K562 (cell line): ENCODE data around the gene CDH20. TPM values are rescaled to one million over a fixed set of nuclear protein-coding genes. Genes with fewer than 3 reads are reported as not detected.

Source experiments
- ATAC-seq: fragments of 200-7000 bp; cut with Tn5 transposase; 3 replicates; pipeline ENCODE4 v1.9.1; 2020; ENCODE audit warnings: moderate library complexity
- BruUV-seq: library from RNA; stranded (reverse); fragments of 400-500 nt; replicated peaks from 2 replicates; lab custom pipeline; 2021; lab: Mats Ljungman, UMichigan
- CTCF ChIA-PET: fragments of 300-600 bp; formaldehyde crosslinking; extraction: SDS; loops from one replicate; lab custom pipeline; 2021; ENCODE audit warnings: low intra/inter-chr PET ratio; lab: Yijun Ruan, JAX
- POLR2A ChIA-PET: fragments of 300-600, 350-650 bp; sonication (Branson Sonifier 250); formaldehyde crosslinking; extraction: SDS; loops from one replicate; lab custom pipeline; 2021; ENCODE audit warnings: antibody characterized with exemption, inconsistent platforms; lab: Yijun Ruan, JAX
- DNase-seq, 4 experiments: peaks; one replicate each; pipeline versions ENCODE4 v3.0.0 to v3.0.0-alpha.2; 2011 to 2018; ENCODE audit warnings: low spot score in 3 of 4, mixed read lengths in 3 of 4; ENCODE audit errors: extremely low read depth in 1 of 4
- FAIRE-seq: peaks from 2 replicates; lab custom pipeline; 2011; peaks lifted over from hg19 to GRCh38; lab: Jason Lieb, UNC
- H2AFZ ChIP-seq: 2 replicates; pipeline ENCODE4 v1.6.0; 2011; ENCODE audit warnings: low read depth, low read length, control low read depth, inconsistent platforms
- H3K27ac ChIP-seq: fragments of 200-600 bp; 3 replicates; pipeline ENCODE4 v1.8.0; 2011; ENCODE audit warnings: low read depth, mild to moderate bottlenecking, control low read depth, inconsistent platforms, low read length, moderate library complexity, mixed read lengths; ENCODE audit errors: extremely low read depth
- H3K27me3 ChIP-seq, 2 experiments: fragments of 300-600 bp in 1 of 2; 2 replicates in 1 of 2; 3 replicates in 1 of 2; pipeline versions ENCODE4 v1.6.0 to v1.8.0; 2011; ENCODE audit warnings: inconsistent platforms in 2 of 2, low read length in 2 of 2, mild to moderate bottlenecking in 1 of 2, mixed read lengths in 1 of 2, moderate library complexity in 1 of 2; ENCODE audit not compliant: control insufficient read depth in 2 of 2, insufficient read depth in 2 of 2
- H3K36me3 ChIP-seq: fragments of 300-600 bp; 3 replicates; pipeline ENCODE4 v1.8.0; 2011; ENCODE audit warnings: mild to moderate bottlenecking, low read length, inconsistent platforms; ENCODE audit not compliant: control insufficient read depth, insufficient read depth
- H3K4me1 ChIP-seq, 2 experiments: fragments of 200-600 bp in 1 of 2; replicated peaks in 1 of 2; 2 replicates in 1 of 2; 3 replicates in 1 of 2; pipeline versions ENCODE4 v1.5.1 to v1.8.0; 2011; ENCODE audit warnings: inconsistent platforms in 2 of 2, low read length in 2 of 2, mild to moderate bottlenecking in 1 of 2, mixed read lengths in 1 of 2, moderate library complexity in 1 of 2; ENCODE audit not compliant: control insufficient read depth in 2 of 2, insufficient read depth in 2 of 2
- H3K4me2 ChIP-seq: 2 replicates; pipeline ENCODE4 v1.6.1; 2011; ENCODE audit warnings: low read length, control low read depth, inconsistent platforms, mixed read lengths; ENCODE audit not compliant: insufficient read depth
- H3K4me3 ChIP-seq: fragments of 200-600 bp; sonication (generic), shearing (Covaris generic); 2 replicates; pipeline ENCODE4 v1.5.1; 2016; ENCODE audit warnings: control low read depth, inconsistent platforms
- H3K79me2 ChIP-seq: fragments of 200-600 bp; 3 replicates; pipeline ENCODE4 v1.8.0; 2011; ENCODE audit warnings: low read length, inconsistent platforms; ENCODE audit not compliant: control insufficient read depth, insufficient read depth
- H3K9ac ChIP-seq, 2 experiments: 2 replicates each; pipeline versions ENCODE4 v1.6.0 to v1.6.1; 2011; ENCODE audit warnings: low read depth in 2 of 2, low read length in 2 of 2, control low read depth in 1 of 2, inconsistent platforms in 1 of 2, mild to moderate bottlenecking in 1 of 2, mixed read lengths in 1 of 2; ENCODE audit not compliant: insufficient read depth in 1 of 2
- H3K9me1 ChIP-seq: one replicate; pipeline ENCODE4 v1.6.0; 2011; ENCODE audit warnings: inconsistent platforms, mild to moderate bottlenecking, low read length, moderate library complexity; ENCODE audit not compliant: control insufficient read depth, insufficient read depth
- H3K9me3 ChIP-seq: replicated peaks from 2 replicates; pipeline ENCODE4 v1.5.1; 2011; ENCODE audit warnings: low read depth, low read length, inconsistent platforms; ENCODE audit not compliant: control insufficient read depth, insufficient read depth
- H4K20me1 ChIP-seq: replicated peaks from 2 replicates; pipeline ENCODE4 v1.6.1; 2011; ENCODE audit warnings: low read length, inconsistent platforms, mixed read lengths; ENCODE audit not compliant: control insufficient read depth, insufficient read depth
- BRCA1 ChIP-seq, 2 experiments: fragments of 450-650 bp in 1 of 2; sonication (generic) in 1 of 2; formaldehyde crosslinking in 1 of 2; IDR thresholded peaks; 2 replicates each; pipeline versions ENCODE4 v1.5.0 to v1.6.1; 2017 to 2020; ENCODE audit warnings: mild to moderate bottlenecking in 1 of 2, missing genetic modification reagents in 1 of 2
- CCNT2 ChIP-seq: IDR thresholded peaks from 2 replicates; pipeline ENCODE4 v1.6.1; 2011; ENCODE audit warnings: borderline replicate concordance, low read depth, mild to moderate bottlenecking, moderate library complexity, mixed read lengths, low read length; ENCODE audit not compliant: insufficient read length; ENCODE audit errors: extremely low read depth
- EGR1 ChIP-seq: fragments of 450-650 bp; conservative IDR thresholded peaks from 2 replicates; pipeline ENCODE4 v1.6.1; 2017; ENCODE audit warnings: mild to moderate bottlenecking
- ETV5 ChIP-seq: sonication (generic); formaldehyde crosslinking; IDR thresholded peaks from 2 replicates; pipeline ENCODE4 v1.4.0; 2020; ENCODE audit warnings: low read depth, mild to moderate bottlenecking, missing genetic modification reagents
- HCFC1 ChIP-seq: IDR thresholded peaks from 2 replicates; pipeline ENCODE4 v1.6.1; 2012; ENCODE audit warnings: low read depth, low read length, improper control_type of control experiment
- L3MBTL2 ChIP-seq: fragments of 450-650 bp; IDR thresholded peaks from 2 replicates; pipeline ENCODE4 v1.6.1; 2016; ENCODE audit warnings: mild to moderate bottlenecking, moderate library complexity
- MECOM ChIP-seq: fragments of 250-450 bp; sonication (Bioruptor Pico); IDR thresholded peaks from 2 replicates; pipeline ENCODE4 v1.8.0; 2022; ENCODE audit warnings: inconsistent platforms
- NFIC ChIP-seq: fragments of 450-650 bp; IDR thresholded peaks from 2 replicates; pipeline ENCODE4 v1.6.1; 2017; ENCODE audit warnings: mild to moderate bottlenecking, inconsistent platforms
- POLR2G ChIP-seq: fragments of 200-400 bp; formaldehyde crosslinking; IDR thresholded peaks from 2 replicates; pipeline ENCODE4 v1.6.1; 2017; ENCODE audit warnings: low read depth, mild to moderate bottlenecking, antibody characterized with exemption, low read length, moderate library complexity
- PRDM10 ChIP-seq: fragments of 450-650 bp; IDR thresholded peaks from 2 replicates; pipeline ENCODE4 v1.6.1; 2018; ENCODE audit not compliant: partially characterized antibody
- RB1 ChIP-seq: fragments of 450-650 bp; IDR thresholded peaks from 2 replicates; pipeline ENCODE4 v1.6.1; 2017; ENCODE audit warnings: low read depth, mild to moderate bottlenecking
- RBM15 ChIP-seq: fragments of 200-400 bp; formaldehyde crosslinking; IDR thresholded peaks from 2 replicates; pipeline ENCODE4 v1.6.1; 2018; ENCODE audit warnings: mild to moderate bottlenecking, low read length, moderate library complexity; ENCODE audit not compliant: insufficient read depth
- ZFP91 ChIP-seq: sonication (generic); formaldehyde crosslinking; IDR thresholded peaks from 2 replicates; pipeline ENCODE4 v1.8.0; 2022; ENCODE audit warnings: mild to moderate bottlenecking, missing genetic modification reagents
- ZNF583 ChIP-seq: fragments of 250-450 bp; sonication (Bioruptor Pico); IDR thresholded peaks from 2 replicates; pipeline ENCODE4 v1.4.0; 2020
- ZNF830 ChIP-seq: fragments of 250-450 bp; sonication (Bioruptor Pico); IDR thresholded peaks from 2 replicates; pipeline ENCODE4 v1.5.0; 2021; ENCODE audit warnings: mild to moderate bottlenecking
- WGBS: fragments of 100-300 bp; shearing (Covaris generic); methylation state at CpG from one replicate; pipeline ENCODE4 v1.1.6; 2016; ENCODE audit warnings: low coverage, mixed read lengths; ENCODE audit not compliant: insufficient coverage; ENCODE audit errors: missing lambda C conversion rate; 5-methylcytosine and 5-hydroxymethylcytosine counted together
- in situ Hi-C: fragments of 300-500 bp; cut with MboI; formaldehyde crosslinking; loops from 4 replicates; pipeline ENCODE4 v1.15.0; 2018; ENCODE audit warnings: inconsistent platforms, mixed read lengths
- intact Hi-C: fragments of 100-400 bp; cut with micrococcal nuclease; formaldehyde crosslinking; loops from 2 replicates; pipeline ENCODE4 v1.14.2; 2022
- polyA plus RNA-seq, 8 experiments: library from polyadenylated mRNA; depleted of rRNA in 4 of 8; stranded (reverse) in 5 of 8; unstranded in 3 of 8; fragments of >200 nt; fragmentation: Nextera tagmentation in 2 of 8; fragmentation: Illumina TruSeq in 1 of 8; extraction: Ambion mirVana in 2 of 8; extraction: Trizol in 1 of 8; gene quantifications; 2 replicates each; pipeline versions ENCODE4 v1.2.1 to v1.2.3, GENCODE V29; 2011 to 2014; ENCODE audit warnings: inconsistent platforms in 1 of 8, missing spikeins in 1 of 8
- total RNA-seq, 7 experiments: library from RNA; depleted of rRNA in 6 of 7; stranded (reverse); fragments of >200 nt in 6 of 7; fragmentation: Illumina TruSeq in 2 of 7; extraction: Trizol in 2 of 7; gene quantifications; 2 replicates each; pipeline versions ENCODE4 v1.2.1 to v1.2.3, GENCODE V29; 2011 to 2021; ENCODE audit warnings: low replicate concordance in 1 of 7
- TF ChIP-seq, protein P1 (sequence below): fragments of 250-450 bp; sonication (Bioruptor Pico); IDR thresholded peaks from 2 replicates; pipeline ENCODE4 v1.9.0; 2021; ENCODE audit warnings: mild to moderate bottlenecking, inconsistent platforms

Gene CDH20
- total and polyA plus RNA-seq, 9 of the 15 experiments (the other 6 are each of a cell fraction or from before 2014, with no cell fraction given), result not detected

- CTCF ChIA-PET, result no interaction called here
- in situ Hi-C loops (no loop called here), intact Hi-C loops (no loop called here)
- Histone ChIP-seq H3K79me2 (no peaks in the 10 kb centered on the region), H4K20me1 (no peaks in the 10 kb centered on the region), H3K4me2 (no peak overlapping the region), H3K36me3 (no peaks in the 10 kb centered on the region), H3K9me1 (no peaks in the 10 kb centered on the region), H2AFZ (no peak overlapping the region), H3K4me1 (no peaks in the 10 kb centered on the region), H3K9me3 (no peaks in the 10 kb centered on the region), H3K9ac (no peak overlapping the region), H3K27me3 (no peaks in the 10 kb centered on the region), H3K4me3 (no peak overlapping the region), H3K27ac (no peak overlapping the region)
- FAIRE-seq (no peak), ATAC-seq (no peak), DNase-seq (no peak)
- 0% methylated on average over 5 of the region's 5 CpGs for WGBS
- POLR2A ChIA-PET, result no interaction called here
- no TSS peak for BruUV-seq
- TF ChIP-seq HCFC1 (no peak), PRDM10 (no peak), POLR2G (no peak), ZNF583 (CRISPR knock-in tag) (no peak), MECOM (no peak), ETV5 (CRISPR knock-in tag) (no peak), ZFP91 (CRISPR knock-in tag) (no peak), L3MBTL2 (no peak), RBM15 (no peak), RB1 (no peak), CCNT2 (no peak), ZNF830 (CRISPR knock-in tag) (no peak), BRCA1 (IDR thresholded peaks at IDR 0.05) (no peak), BRCA1 (CRISPR knock-in tag; IDR thresholded peaks at IDR 0.05) (no peak), EGR1 (no peak), NFIC (no peak)
- TF ChIP-seq, protein P1, sequence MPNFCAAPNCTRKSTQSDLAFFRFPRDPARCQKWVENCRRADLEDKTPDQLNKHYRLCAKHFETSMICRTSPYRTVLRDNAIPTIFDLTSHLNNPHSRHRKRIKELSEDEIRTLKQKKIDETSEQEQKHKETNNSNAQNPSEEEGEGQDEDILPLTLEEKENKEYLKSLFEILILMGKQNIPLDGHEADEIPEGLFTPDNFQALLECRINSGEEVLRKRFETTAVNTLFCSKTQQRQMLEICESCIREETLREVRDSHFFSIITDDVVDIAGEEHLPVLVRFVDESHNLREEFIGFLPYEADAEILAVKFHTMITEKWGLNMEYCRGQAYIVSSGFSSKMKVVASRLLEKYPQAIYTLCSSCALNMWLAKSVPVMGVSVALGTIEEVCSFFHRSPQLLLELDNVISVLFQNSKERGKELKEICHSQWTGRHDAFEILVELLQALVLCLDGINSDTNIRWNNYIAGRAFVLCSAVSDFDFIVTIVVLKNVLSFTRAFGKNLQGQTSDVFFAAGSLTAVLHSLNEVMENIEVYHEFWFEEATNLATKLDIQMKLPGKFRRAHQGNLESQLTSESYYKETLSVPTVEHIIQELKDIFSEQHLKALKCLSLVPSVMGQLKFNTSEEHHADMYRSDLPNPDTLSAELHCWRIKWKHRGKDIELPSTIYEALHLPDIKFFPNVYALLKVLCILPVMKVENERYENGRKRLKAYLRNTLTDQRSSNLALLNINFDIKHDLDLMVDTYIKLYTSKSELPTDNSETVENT (CRISPR knock-in tag), result no peak
These were observed 110.0 kb downstream of the CDH20 start for GRCh38 chr18:61443081-61443725.
